HK-2 (cell line): ENCODE measurements around the gene USP11.

Experiments
- DNase-seq: peaks from one replicate; pipeline ENCODE4 v3.0.0-alpha.2; 2018; ENCODE audit not compliant: unreplicated experiment

The USP11 gene

DNA sequence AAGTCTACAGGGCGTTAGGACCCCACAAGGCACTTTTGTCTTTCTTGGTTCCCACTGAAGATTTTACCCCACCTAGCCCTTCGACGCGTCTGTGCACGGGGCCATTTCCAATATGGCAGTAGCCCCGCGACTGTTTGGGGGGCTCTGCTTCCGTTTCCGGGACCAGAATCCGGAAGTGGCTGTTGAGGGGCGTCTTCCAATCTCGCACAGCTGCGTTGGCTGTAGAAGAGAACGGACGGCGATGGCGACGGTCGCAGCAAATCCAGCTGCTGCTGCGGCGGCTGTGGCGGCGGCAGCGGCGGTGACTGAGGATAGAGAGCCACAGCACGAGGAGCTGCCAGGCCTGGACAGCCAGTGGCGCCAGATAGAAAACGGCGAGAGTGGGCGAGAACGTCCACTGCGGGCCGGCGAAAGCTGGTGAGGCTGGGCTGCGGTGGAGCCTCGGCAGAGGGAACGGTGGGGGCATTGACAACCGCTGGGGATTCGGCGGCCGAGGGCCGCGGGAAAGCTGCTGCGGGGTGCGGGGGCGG, at the start of gene USP11:
Gene USP11 (plus strand): TSS at position 207 of the 530 bp plus-strand sequence. CDS start 35 bp downstream, at position 242.
- peak; percentile 55 for DNase-seq

DNA sequence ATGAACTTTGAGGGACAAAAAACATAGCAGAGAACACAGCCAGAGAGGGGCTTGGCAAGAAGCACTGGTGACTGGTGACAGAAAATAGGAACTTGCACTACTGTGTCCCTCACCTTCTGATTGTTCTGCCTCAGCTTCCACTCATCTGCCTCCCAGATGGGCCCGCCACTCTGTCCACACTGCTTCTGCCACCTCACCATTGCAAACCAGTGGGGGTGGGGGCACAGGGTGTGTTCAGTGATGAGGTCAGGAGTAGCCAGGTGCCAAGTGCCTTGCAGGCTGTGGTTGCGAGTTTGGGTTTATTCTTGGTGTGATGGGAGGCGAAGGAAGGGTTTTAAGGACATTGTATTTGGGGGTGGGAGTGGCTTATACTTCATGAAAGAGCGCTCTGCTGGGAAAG, 48.3 kb upstream of the USP11 start:
- DNase-seq = no peak

GRCh38 chrX:47185241-47185640, 47.6 kb upstream of the USP11 start:
- no peak for DNase-seq

DNA sequence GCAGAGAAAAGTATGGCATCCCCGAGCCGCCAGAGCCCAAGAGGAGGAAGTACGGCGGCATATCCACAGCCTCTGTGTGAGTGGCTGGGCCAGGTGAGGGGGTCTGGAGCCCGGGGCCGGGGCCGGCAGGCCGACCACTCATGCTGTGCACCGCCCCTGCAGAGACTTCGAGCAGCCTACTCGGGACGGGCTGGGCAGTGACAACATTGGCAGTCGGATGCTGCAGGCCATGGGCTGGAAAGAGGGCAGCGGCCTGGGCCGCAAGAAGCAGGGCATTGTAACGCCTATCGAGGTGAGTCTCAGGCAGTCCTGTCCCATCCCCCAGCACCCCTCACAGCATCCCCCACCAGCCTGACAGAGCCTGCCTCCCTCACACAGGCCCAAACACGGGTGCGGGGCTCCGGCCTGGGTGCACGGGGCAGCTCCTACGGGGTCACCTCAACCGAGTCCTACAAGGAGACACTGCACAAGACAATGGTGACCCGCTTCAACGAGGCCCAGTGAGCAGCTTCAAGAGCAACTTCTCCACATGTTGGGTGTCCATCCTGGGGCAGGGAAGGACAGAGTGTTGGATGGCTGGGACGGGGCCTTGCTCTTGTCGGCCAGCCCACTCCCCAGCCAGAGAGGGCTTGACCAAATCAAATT, 46.6 kb upstream of the USP11 start:
- no peak for DNase-seq

DNA sequence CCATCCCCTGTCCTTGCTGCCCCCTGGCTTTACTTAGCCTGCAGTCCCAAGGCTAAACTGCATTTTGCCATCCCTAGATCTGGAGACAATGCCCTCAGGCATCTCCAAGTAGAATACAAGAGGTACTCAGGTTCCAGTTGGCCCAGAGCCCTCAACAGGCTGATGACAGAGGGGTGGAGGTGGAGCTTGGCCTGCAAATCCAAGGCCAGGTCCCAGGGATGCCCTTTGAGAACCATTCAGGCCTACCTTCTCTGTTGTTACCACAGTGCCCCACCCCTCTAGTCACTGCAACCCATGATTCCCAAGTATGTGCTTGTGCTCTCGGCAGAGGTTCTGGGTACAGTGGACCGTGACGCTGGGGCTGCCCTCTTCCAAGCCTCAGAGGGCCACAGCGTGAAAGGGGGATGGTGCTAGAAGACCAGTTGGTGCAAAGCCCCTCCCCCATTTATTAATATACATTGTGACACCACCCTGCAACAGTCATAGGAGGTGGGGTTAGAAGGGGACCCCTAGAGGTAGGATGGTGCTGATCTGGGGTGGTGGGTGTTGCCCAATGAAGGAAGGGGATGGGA, 45.6 kb upstream of the USP11 start:
- DNase-seq = peak; percentile 24

DNA sequence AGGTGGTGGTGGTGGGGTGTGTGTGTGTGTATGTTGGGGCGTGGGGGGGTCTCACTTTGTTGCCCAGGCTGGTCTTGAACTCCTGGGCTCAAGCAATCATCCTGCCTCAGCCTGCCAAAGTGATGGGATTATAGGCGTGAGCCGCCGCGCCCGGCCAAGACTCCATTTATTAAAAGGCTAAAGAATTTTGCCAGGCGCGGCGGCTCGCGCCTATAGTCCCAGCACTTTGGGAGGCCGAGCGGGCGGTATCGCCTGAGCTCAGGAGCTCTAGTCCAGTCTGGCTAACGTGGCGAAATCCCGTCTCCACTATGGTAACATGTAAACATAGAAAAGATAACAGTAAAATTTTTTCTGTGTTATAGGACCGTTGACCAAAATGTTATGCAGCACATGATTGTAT, 42.9 kb upstream of the USP11 start:
- no peak for DNase-seq

- no peak for DNase-seq
Observed at GRCh38 chrX:47190445-47191269, 42.2 kb upstream of the USP11 start.

DNA sequence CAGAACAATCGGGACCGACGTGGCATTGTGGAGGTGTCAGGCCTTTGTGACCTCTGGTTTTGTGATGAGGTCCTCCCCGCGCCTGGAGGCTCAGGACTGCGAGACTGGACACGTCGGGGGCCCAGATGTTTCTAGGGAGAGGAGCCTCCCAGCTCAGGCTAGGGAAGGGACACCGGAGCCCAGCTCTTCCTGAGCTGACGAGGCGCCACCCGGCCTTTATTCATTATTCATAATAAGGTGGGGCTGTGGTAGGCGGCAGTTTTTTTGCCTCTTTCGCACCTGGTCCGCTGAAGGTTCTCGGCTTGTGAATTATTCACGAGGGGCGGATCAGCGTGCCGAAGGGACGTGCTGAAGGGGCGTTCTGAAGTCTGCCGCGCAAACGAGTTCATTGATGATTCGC, 41.5 kb upstream of the USP11 start:
- DNase-seq = no peak

DNA sequence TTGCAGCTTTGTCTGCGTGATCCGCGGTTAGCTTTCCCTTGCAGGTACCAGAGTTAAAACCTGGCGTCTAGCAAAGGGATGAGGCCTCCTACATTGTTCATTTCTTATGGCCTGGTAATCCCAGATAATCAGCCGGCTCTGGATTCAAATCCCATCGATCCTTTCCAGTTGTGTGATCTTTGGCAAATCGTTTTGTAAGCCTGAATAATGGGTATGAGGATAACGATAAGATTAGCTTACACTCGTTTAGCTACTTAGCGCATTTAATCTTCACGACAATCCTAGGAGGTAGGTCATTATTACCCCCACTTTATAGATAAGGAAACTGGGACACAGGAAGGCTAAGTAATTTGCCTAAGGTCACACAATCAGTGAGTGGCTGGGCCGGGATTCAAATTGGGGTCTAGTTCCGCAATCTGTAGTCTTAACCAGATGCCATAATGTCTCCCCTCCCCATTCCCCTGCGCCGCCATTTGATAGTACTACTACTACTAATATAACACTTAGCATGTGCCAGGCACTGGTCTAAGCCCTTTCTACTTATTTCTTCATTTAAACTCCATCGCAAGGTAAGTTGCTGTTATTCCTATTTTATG, 40.9 kb upstream of the USP11 start:
- DNase-seq = no peak

DNA sequence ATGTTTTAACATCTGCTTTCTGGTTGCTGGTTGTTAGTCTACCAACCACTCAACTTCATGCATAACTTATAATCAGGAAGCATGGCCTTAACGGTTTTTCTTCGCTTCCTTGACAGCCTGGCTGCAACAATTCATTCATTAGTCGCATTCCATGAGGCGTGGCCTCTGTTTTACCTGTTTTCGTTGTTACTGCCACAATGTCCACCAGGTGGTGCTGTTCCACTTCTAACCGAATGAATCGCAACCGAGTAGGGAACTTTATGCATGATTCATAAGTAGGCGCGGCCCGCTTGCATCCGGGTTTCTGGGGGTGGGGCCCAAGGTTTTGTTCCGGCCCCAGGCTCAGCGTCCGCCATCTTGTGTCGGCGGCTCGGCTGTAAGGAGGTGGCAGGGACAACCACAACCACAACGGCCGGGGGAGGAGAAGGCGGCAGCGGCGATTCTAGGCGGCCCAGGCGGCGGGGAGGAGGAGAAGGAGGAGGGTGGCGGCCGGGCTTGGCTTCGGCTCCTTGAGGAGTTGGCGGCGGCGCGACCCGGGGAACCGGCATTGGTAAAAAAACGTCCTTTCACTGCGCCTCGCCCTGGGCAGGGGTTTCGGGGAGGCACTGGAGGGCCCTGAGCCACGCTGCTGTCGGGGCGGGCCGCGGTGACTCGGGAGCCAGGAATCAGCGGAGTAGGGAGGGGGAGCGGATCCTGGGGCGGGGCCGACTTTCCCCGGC, 39.2 kb upstream of the USP11 start, which contains the start of gene UBA1:
Gene UBA1 (plus strand): TSS at position 355 of the 719 bp plus-strand sequence. CDS start 4,974 bp downstream, outside the sequence.
- peak; percentile 92 for DNase-seq

DNA sequence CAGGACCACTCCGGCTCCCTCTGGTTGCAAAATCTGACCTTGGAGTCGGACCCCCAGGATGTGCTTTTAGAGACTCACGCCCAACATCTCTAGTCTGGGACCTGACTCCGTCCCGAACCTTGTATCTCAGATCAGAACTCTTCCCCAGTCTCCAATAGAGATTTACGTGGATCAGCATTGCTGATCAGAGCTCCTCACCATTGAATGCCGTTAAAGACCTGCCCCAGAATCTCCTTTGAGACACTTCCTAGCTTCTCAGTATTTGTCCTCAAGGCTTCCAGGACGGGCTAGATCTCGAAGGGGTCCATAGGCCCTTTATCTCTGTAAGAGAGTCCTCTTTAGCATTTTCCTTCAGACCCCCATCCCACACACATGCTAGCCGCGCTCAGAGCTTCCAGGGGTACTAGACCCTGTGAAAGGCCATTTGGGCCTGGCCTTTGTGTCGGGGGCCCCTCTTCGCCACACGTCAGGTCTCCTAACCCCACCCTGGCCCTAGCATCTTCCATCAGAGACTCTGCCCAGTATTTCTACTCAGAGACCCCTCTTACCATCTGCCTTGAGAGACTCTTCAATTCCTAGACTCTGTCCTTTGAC, 38.5 kb upstream of the USP11 start:
- no peak for DNase-seq

DNA sequence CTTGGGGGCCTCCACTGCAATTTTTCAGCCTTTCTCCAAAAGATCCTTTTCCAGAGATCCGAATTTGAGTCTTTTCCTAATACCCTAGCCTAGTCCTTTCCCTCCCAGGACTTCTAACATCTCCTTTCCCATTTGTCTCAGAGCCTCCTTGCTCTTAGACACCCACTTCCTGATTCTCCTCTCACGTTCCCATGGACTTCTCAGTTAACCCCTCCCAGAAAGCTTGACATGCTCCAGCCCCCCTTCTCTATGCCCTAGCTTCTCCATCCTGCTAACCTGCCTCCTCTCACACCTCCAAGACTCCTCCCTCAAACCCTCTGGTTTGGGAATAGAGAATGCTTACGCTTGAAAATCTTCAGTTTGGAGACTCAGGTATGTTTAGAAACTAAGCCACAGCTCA, 36.7 kb upstream of the USP11 start:
- DNase-seq = no peak

GRCh38 chrX:47197526-47197925, 35.3 kb upstream of the USP11 start:
- DNase-seq = no peak

- DNase-seq = no peak
Observed at GRCh38 chrX:47198026-47198686, 34.7 kb upstream of the USP11 start.

- no peak for DNase-seq
Observed at GRCh38 chrX:47198687-47199080, 34.1 kb upstream of the USP11 start.

DNA sequence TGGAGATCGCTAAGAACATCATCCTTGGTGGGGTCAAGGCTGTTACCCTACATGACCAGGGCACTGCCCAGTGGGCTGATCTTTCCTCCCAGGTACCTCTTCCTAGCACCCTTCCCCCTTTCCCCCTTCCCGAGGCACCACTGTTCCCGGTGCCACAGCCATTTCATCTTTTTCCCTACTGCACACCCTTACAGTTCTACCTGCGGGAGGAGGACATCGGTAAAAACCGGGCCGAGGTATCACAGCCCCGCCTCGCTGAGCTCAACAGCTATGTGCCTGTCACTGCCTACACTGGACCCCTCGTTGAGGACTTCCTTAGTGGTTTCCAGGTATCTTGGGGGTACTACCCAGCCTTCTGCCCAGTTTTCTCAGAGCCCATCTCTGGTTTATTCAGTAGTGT, 33.5 kb upstream of the USP11 start:
- DNase-seq = no peak

- no peak for DNase-seq
Observed at GRCh38 chrX:47200385-47201150, 32.2 kb upstream of the USP11 start.

GRCh38 chrX:47201345-47201944, 31.4 kb upstream of the USP11 start:
- DNase-seq = no peak

GRCh38 chrX:47202316-47202715, 30.5 kb upstream of the USP11 start:
- DNase-seq = no peak
